Effector CD8-positive, alpha-beta T cell (primary cell): ENCODE data around the gene ETFB.
"Not testable (repeated sequence)": the region's sequence is repeated elsewhere in the genome, so short reads cannot be mapped to it uniquely, and the experiment has no call there.

Experiments
- DNase-seq: peaks from one replicate; lab custom pipeline; 2025; lab: John Stamatoyannopoulos, UW
- total RNA-seq, 4 experiments: gene quantifications; one replicate each; lab custom pipeline; 2026; lab: John Stamatoyannopoulos, UW

Gene ETFB
- 14.1 to 21.4 (median 17.2) reads per million in 4 experiments for total RNA-seq

DNA sequence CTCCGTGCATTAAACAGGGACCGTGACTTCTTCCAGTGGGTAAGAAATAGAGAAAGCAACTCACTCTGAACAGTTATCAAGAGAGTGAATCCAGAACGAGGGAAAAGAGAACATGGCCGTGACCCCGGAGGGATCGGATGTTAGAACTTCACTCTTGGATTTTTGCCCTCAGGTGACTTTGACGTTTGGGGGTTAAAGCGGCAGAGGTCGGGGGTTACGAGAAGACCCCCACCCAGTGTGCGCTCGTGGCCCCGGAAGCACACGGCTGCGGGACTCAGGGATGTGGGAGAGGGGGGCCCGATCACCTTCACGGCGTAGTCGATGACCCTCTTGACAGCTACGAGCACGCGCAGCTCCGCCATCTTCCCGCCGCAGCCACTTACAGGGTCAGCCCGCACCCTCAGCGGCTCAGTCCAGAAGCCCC is at the start of gene ETFB:
Gene ETFB (minus strand): TSS at position 424 of the 424 bp plus-strand sequence. CDS start 62 bp downstream, at position 362.
- DNase-seq, result no peak

GRCh38 chr19:51415187-51415586 is 49.0 kb upstream of the ETFB start:
- no peak for DNase-seq

DNA sequence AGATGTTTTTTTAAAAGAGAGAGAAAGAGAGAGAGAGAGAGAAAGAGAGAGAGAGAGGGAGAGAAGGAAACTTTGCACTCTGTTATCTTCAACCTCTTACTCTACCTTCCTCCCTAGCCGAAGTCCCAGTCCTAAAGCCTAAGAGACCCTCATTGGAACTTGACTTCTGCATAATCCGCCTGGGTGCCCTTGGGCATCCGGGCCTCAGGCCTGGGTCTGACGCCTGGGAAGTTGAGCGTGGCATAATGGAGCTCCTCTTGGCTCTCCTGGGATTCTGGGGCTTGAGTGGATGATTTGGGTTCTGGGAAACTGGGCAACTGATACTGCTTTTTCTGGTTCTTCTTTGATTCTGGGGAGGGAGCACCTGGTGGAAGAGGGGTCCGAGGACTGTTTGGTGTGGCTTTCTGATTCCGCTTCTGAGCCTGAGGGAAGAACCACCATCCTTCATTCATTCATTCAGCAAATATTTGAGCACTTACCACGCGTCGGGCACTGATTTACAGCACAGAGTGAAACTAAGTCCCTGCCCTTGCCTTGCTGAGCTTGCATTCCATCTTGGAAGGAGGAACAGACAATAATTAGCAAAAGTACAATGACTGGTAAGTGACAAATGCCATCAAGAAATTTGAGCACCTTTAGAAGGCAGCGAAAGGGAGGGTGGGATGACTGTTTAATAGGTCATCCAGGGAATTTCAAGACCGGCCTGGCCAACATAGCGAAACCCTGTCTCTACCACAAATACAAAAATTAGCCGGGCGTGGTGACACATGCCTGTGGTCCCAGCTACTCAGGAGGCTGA is 45.0 kb upstream of the ETFB start:
- DNase-seq, result no peak

- no peak for DNase-seq
Measured at GRCh38 chr19:51407511-51408131, 41.4 kb upstream of the ETFB start.

GRCh38 chr19:51402117-51402516 is 35.9 kb upstream of the ETFB start:
- no peak for DNase-seq

DNA sequence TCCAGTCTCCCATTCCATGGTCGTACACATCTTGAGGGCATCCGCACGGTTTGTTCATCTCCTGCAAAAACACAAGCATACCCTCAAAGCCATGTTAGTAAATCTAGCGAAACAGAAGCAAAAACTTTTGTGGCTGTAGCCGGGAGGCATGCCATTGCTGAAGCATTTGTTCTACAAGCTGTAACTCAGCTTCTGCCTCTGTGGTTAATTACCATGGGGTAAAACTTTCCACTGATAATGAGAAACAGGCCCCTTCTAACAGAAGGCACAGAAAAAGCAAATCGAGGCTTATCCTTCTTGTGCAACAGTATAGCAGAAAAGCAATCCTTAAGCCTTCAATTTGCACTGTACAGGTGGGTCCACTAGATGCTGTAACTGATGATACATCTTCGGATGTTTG is 33.7 kb upstream of the ETFB start:
- not testable (repeated sequence) for DNase-seq

GRCh38 chr19:51399231-51399630 is 33.0 kb upstream of the ETFB start:
- DNase-seq, result no peak

- no peak for DNase-seq
Measured at GRCh38 chr19:51398096-51398704, 32.0 kb upstream of the ETFB start.

GRCh38 chr19:51397453-51397852 is 31.3 kb upstream of the ETFB start:
- not testable (repeated sequence) for DNase-seq

DNA sequence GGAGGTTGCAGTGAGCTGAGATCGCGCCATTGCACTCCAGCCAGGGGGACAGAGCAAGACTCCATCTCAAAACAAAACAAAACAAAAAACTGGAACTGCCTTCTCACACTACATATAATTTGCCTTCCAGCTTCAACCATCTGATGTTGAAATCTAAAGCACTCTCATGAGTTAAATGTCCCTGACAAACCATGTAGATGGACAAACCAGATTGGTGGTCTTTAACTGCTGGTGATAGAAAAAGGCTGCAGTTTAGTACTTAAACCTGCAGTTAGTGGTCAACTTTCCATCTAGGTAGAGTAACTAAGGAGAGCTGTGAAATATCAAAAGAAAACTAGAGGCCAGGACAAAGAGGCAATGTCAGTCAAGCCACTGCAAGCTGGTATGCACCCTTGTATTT is 30.0 kb upstream of the ETFB start:
- no peak for DNase-seq

- peak; percentile 78 for DNase-seq
Measured at GRCh38 chr19:51394050-51394836, 28.1 kb upstream of the ETFB start.

GRCh38 chr19:51392701-51393100 is 26.5 kb upstream of the ETFB start:
- DNase-seq, result no peak

DNA sequence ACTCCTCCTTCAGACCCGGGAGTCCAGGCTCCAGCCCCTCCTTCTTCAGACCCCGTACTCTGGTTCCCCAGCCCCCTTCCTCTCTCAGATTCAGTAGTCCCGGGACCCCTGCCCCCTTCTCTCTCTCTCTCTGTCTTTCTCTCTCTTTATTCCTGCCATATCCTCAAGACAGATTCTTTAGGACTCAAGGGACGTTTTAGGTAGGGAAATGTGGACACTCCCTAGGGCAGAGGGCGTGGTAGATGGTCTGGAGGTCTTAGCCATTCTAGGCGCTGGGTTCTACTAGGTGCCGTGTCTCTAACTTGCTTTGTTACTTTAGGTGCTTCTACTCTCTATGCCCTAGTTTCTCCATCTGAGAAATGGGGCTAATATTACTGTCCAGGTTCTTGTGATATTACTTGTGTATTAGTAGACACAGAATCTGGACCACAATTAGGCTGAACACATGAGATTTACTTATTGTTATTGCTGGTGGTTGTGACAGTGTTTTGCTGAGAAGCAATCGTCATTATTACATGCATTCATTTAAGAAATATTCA is 25.0 kb upstream of the ETFB start:
- no peak for DNase-seq

GRCh38 chr19:51389143-51389542 is 23.0 kb upstream of the ETFB start:
- DNase-seq, result no peak

- DNase-seq, result no peak
Measured at GRCh38 chr19:51387924-51388389, 21.8 kb upstream of the ETFB start, which contains the start of gene LIM2. TSS of gene LIM2 (minus strand) at chr19:51387974. CDS start at chr19:51387443, 531 bp downstream.

GRCh38 chr19:51386882-51387520 is 20.8 kb upstream of the ETFB start:
- no peak for DNase-seq

- no peak for DNase-seq
Measured at GRCh38 chr19:51382004-51382403, 15.8 kb upstream of the ETFB start.

GRCh38 chr19:51380379-51380778 is 14.2 kb upstream of the ETFB start:
- no peak for DNase-seq

DNA sequence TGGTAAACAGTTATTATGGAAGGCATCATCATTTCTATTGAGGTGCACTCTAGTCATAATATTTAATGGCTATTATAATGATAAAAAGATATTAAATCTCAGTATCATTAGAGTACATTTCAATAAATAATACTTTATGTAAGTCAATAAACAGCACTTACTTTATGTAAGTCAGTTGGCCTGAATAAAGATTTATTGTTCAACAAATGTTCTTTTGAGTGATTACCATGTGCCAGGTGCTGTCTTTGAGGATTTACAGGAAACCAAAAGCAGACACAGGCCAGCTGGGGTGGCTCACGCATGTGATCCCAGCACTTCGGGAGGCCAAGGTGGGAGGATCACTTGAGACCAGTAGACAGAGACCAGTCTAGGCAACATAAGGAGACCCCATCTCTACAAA is 11.2 kb upstream of the ETFB start:
- DNase-seq, result no peak

GRCh38 chr19:51375504-51376221 is 9.5 kb upstream of the ETFB start:
- no peak for DNase-seq
